GM19043 (cell line): ENCODE results near the gene ZFPM1.

Experiments
- ATAC-seq: cut with Tn5 transposase; IDR thresholded peaks from one replicate; pipeline ENCODE4 v1.9.1; 2021; ENCODE audit warnings: low read depth; ENCODE audit not compliant: unreplicated experiment

Gene ZFPM1

DNA sequence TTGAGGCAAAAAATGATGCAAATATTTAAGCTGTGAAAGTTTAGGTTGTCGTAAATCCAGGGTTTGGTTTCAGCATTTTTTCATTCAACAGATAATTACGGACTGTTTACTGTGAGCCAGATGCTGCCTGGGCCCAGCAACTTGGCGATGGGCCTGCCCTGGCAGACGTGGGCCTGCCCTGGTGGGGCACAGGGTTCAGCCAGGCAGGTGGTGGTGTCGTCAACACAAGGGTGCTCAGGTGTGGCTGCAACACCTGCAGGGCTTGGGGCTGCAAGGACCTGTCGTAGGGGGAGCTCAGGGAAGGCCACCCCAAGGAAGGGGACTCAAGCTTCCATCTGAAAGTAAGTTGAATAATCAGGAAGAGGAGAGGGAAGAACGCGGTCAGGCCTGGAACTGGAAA lies 132.2 kb downstream of the ZFPM1 start:
- no peak for ATAC-seq

GRCh38 chr16:88585927-88586581 lies 133.0 kb downstream of the ZFPM1 start:
- ATAC-seq, result no peak
